Stimulated activated naive CD4-positive, alpha-beta T cell (primary cell): ENCODE results near the gene NBPF10.
"Not testable (repeated sequence)": the region's sequence is repeated elsewhere in the genome, so short reads cannot be mapped to it uniquely, and the experiment has no call there.

Experiments
- DNase-seq, 6 experiments: peaks; one replicate each; lab custom pipeline; 2025; lab: John Stamatoyannopoulos, UW

Gene NBPF10

GRCh38 chr1:146144465-146144864 lies at the start of gene NBPF10:
TSS of gene NBPF10 (minus strand) at chr1:146144804. CDS start at chr1:146144769, 35 bp downstream.
- DNase-seq = not testable (repeated sequence)

- not testable (repeated sequence) for DNase-seq
Measured at GRCh38 chr1:146174531-146174930, 29.9 kb upstream of the NBPF10 start.

- DNase-seq = not testable (repeated sequence)
Measured at GRCh38 chr1:146167740-146168139, 23.1 kb upstream of the NBPF10 start.

- not testable (repeated sequence) for DNase-seq
Measured at GRCh38 chr1:146167273-146167672, 22.7 kb upstream of the NBPF10 start.
